Measurements from ENCODE around the gene CSGALNACT2. TPM values are rescaled to one million over a fixed set of nuclear protein-coding genes. Genes with fewer than 3 reads are reported as not detected.

CSGALNACT2 gene
- total and polyA plus RNA-seq, 12 donors = 5.8 to 19.4 (median 12.3) TPM

- H3K4me1 ChIP-seq (replicated peaks in 1 of 2) = peaks cover 3 to 4% of the 10 kb centered on the region in 2 donors
- no peaks in the 10 kb centered on the region for H3K9me3 ChIP-seq (replicated peaks in 1 of 3)
- H3K36me3 ChIP-seq (replicated peaks in 1 of 2) = no peaks in the 10 kb centered on the region
- no peaks in the 10 kb centered on the region for H3K27me3 ChIP-seq
- peak in 1 of 7 donors; percentile 14 for DNase-seq
- TF ChIP-seq CTCF (IDR thresholded peaks at IDR 0.05) (no peak), POLR2A (IDR thresholded peaks at IDR 0.05) (no peak)
- H3K4me3 ChIP-seq = no peak overlapping the region
- 52 to 62% (median 57%) methylated on average over 6 to 7 of the region's 7 CpGs for WGBS, 4 donors
- no peak overlapping the region for H3K27ac ChIP-seq
- intact Hi-C loops (cut with DNase I) = no loop called here
Measured at GRCh38 chr10:43110338-43111071, 27.7 kb upstream of the CSGALNACT2 start.

GRCh38 chr10:43111101-43111500 is 27.1 kb upstream of the CSGALNACT2 start:
- 70 to 92% (median 86%) methylated on average over 4 to 11 of the region's 11 CpGs for WGBS, 4 donors
- intact Hi-C loops (cut with DNase I) = no loop called here
- Histone ChIP-seq H3K9me3 (replicated peaks in 1 of 3) (no peaks in the 10 kb centered on the region), H3K4me1 (replicated peaks in 1 of 2) (no peaks in the 10 kb centered on the region), H3K36me3 (replicated peaks in 1 of 2) (no peaks in the 10 kb centered on the region), H3K27ac (no peak overlapping the region), H3K4me3 (no peak overlapping the region), H3K27me3 (no peaks in the 10 kb centered on the region)
- TF ChIP-seq CTCF (IDR thresholded peaks at IDR 0.05) = no peak
- TF ChIP-seq POLR2A (IDR thresholded peaks at IDR 0.05) = no peak
- DNase-seq = no peak

- intact Hi-C loops (cut with DNase I) = no loop called here
- H3K36me3 ChIP-seq (replicated peaks in 1 of 2) = no peaks in the 10 kb centered on the region
- no peaks in the 10 kb centered on the region for H3K4me1 ChIP-seq (replicated peaks in 1 of 2)
- H3K27me3 ChIP-seq = no peaks in the 10 kb centered on the region
- H3K9me3 ChIP-seq (replicated peaks in 1 of 3) = no peaks in the 10 kb centered on the region
- H3K27ac ChIP-seq = no peak overlapping the region
- WGBS, 4 donors = 78 to 87% (median 82%) methylated on average over 9 to 17 of the region's 17 CpGs
- TF ChIP-seq POLR2A (IDR thresholded peaks at IDR 0.05) (no peak), CTCF (IDR thresholded peaks at IDR 0.05) (no peak)
- no peak overlapping the region for H3K4me3 ChIP-seq
- DNase-seq = no peak
Measured at GRCh38 chr10:43111921-43112607, 26.2 kb upstream of the CSGALNACT2 start.

- no peak overlapping the region for H3K4me3 ChIP-seq
- no peaks in the 10 kb centered on the region for H3K4me1 ChIP-seq (replicated peaks in 1 of 2)
- no peak for DNase-seq
- intact Hi-C loops (cut with DNase I) = no loop called here
- H3K27me3 ChIP-seq = no peaks in the 10 kb centered on the region
- no peak overlapping the region for H3K27ac ChIP-seq
- TF ChIP-seq CTCF (IDR thresholded peaks at IDR 0.05) = no peak
- no peak for TF ChIP-seq POLR2A (IDR thresholded peaks at IDR 0.05)
- WGBS, 4 donors = 80 to 100% (median 96%) methylated on average over 1 to 7 of the region's 7 CpGs
- no peaks in the 10 kb centered on the region for H3K9me3 ChIP-seq (replicated peaks in 1 of 3)
- H3K36me3 ChIP-seq (replicated peaks in 1 of 2) = no peaks in the 10 kb centered on the region
Measured at GRCh38 chr10:43112608-43112961, 25.7 kb upstream of the CSGALNACT2 start.

Measured in adrenal gland (tissue), 12 donors.